Stomach smooth muscle (tissue), 2 donors: ENCODE measurements around the gene IL4I1.
"Not testable (repeated sequence)": the region's sequence is repeated elsewhere in the genome, so short reads cannot be mapped to it uniquely, and the experiment has no call there.

Source experiments
- H3K27ac ChIP-seq: one replicate; pipeline ENCODE4 v1.7.0; 2013; ENCODE audit warnings: mild to moderate bottlenecking, low read length, inconsistent platforms
- H3K27me3 ChIP-seq, 2 donors: one replicate each; pipeline ENCODE4 v1.7.0; 2013; ENCODE audit warnings: low read length in 2 of 2; ENCODE audit not compliant: insufficient read depth in 2 of 2, control insufficient read depth in 1 of 2
- H3K36me3 ChIP-seq, 2 donors: one replicate each; pipeline ENCODE4 v1.7.0; 2013; ENCODE audit warnings: low read length in 2 of 2; ENCODE audit not compliant: control insufficient read depth in 2 of 2, insufficient read depth in 2 of 2
- H3K4me1 ChIP-seq: one replicate; pipeline ENCODE4 v1.7.0; 2013; ENCODE audit warnings: low read length; ENCODE audit not compliant: control insufficient read depth, insufficient read depth
- H3K4me3 ChIP-seq, 2 donors: one replicate each; pipeline ENCODE4 v1.7.0; 2013; ENCODE audit warnings: low read length in 2 of 2
- H3K9ac ChIP-seq, 2 donors: one replicate each; pipeline ENCODE4 v1.7.0; 2013; ENCODE audit warnings: low read length in 2 of 2, mild to moderate bottlenecking in 1 of 2
- H3K9me3 ChIP-seq, 2 donors: one replicate each; pipeline ENCODE4 v1.7.0; 2013; ENCODE audit warnings: low read length in 2 of 2; ENCODE audit not compliant: control insufficient read depth in 2 of 2
- donor health status: healthy.
- donor health status: Pancreatic carcinoma.

IL4I1 gene, protein sequence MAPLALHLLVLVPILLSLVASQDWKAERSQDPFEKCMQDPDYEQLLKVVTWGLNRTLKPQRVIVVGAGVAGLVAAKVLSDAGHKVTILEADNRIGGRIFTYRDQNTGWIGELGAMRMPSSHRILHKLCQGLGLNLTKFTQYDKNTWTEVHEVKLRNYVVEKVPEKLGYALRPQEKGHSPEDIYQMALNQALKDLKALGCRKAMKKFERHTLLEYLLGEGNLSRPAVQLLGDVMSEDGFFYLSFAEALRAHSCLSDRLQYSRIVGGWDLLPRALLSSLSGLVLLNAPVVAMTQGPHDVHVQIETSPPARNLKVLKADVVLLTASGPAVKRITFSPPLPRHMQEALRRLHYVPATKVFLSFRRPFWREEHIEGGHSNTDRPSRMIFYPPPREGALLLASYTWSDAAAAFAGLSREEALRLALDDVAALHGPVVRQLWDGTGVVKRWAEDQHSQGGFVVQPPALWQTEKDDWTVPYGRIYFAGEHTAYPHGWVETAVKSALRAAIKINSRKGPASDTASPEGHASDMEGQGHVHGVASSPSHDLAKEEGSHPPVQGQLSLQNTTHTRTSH

DNA sequence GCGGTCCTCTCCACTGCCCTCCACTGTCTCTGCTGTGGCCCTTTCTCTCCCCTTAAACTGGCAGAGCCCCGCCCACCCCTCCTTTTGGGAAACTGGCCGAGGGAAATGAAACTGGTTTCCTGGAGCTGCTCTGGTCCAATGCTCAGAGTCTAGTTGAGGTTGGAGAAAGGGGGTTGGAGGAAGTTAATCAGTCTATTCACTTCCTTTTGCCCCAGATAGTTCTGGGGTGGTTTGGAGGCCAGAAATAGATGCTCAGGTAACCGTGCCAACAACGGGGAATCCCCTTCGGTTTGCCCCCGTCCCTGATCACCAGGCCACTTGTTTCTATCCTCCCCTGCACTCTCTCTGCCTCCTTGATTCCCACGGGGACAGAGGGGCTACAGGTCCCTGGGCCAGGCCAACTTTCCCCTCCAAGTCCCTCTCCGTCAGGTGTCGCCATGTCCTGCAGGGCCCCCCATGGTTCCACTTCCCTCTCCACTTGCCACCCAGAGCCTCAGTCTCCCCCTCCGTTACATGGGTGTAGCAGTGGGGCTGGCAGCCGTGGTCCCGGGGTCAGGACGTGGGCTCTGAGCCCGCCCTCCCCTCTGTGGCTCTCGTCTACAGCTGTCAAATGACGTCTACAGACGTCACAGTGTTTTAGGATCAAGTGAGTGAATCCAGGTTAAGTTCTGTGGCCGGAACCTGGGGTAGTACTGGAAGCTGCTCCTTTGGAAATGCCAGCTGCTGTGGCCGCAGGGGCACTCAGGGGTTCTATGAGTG is at the start of gene IL4I1:
TSS of gene IL4I1 (minus strand) at position 25 of the 759 bp plus-strand sequence. CDS start 727 bp downstream, outside the sequence.
- Histone ChIP-seq H3K27me3 (peaks cover 0 to 4% of the 10 kb centered on the region in 2 donors), H3K9ac (no peak within 1 kb of the TSS), H3K27ac (no peak within 1 kb of the TSS), H3K9me3 (no peaks in the 10 kb centered on the region), H3K36me3 (no peaks in the 10 kb centered on the region), H3K4me1 (peaks cover 13% of the 10 kb centered on the region), H3K4me3 (peak within 1 kb of the TSS in 1 of 2 donors; percentile 3)

DNA sequence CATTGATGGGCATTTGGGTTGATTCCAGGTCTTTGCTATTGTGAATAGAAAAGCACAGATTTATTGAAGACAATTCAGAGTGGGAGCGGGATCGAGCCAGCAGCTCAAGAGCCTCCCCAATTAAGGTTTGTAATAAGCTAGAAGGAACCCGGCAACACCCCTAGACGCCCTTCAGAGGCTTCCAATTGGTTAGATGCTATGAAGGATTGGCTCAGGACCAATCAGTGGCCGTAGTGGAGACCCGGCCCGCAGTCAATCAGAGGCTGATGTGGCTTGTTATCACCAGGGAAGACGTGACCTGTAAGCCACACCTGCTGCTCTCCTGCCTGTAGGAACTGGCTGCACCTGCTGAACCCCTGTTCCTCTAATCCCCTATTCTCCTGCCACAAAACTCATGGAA is 49.7 kb upstream of the IL4I1 start:
- H3K4me3 ChIP-seq = no peak overlapping the region

DNA sequence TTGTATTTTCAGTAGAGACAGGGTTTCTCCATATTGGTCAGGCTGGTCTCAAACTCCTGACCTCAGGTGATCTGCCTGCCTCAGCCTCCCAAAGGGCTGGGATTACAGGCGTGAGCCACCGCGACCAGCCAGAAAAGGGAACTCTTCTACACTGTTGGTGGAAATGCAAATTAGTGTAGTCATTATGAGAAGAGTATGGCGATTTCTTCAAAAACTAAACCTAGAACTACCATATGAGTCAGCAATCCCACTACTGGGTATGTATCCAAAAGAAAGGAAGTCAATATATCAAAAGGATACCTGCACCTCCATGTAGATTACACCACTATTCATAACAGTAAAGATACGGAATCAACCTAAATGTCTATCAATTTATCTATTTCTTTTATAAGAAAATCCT is 47.9 kb upstream of the IL4I1 start:
- H3K36me3 ChIP-seq, H3K9ac ChIP-seq, H3K4me3 ChIP-seq, H3K27ac ChIP-seq, H3K9me3 ChIP-seq, H3K4me1 ChIP-seq: not testable (repeated sequence)
- H3K27me3 ChIP-seq = peaks cover 0 to 11% of the 10 kb centered on the region in 2 donors

More for the DNA sequence above, 49.7 kb upstream of the IL4I1 start:
- Histone ChIP-seq H3K27ac (no peak overlapping the region), H3K27me3 (peaks cover 0 to 14% of the 10 kb centered on the region in 2 donors), H3K36me3 (no peaks in the 10 kb centered on the region), H3K4me1 (no peaks in the 10 kb centered on the region), H3K9ac (no peak overlapping the region), H3K9me3 (no peaks in the 10 kb centered on the region)

DNA sequence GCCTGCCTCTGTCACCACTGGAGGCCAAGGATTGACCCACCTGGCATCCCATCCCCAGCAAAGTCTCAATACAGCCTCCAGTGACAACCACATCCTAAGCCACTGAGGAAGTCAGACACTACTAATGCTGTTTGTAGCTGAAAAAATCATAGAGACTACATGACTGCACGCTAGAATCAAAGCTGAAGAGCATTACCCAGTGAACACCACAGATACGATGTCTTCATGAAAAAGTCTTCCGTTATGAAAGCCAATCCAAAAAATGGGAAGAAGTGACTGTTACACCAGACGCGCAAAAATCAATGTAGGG is 43.8 kb upstream of the IL4I1 start:
- peaks cover 7% of the 10 kb centered on the region for H3K4me1 ChIP-seq
- H3K27ac ChIP-seq = no peak overlapping the region
- no peak overlapping the region for H3K9ac ChIP-seq
- peaks cover 3 to 6% of the 10 kb centered on the region in 2 donors for H3K27me3 ChIP-seq
- no peaks in the 10 kb centered on the region for H3K36me3 ChIP-seq
- no peak overlapping the region for H3K4me3 ChIP-seq
- no peaks in the 10 kb centered on the region for H3K9me3 ChIP-seq

DNA sequence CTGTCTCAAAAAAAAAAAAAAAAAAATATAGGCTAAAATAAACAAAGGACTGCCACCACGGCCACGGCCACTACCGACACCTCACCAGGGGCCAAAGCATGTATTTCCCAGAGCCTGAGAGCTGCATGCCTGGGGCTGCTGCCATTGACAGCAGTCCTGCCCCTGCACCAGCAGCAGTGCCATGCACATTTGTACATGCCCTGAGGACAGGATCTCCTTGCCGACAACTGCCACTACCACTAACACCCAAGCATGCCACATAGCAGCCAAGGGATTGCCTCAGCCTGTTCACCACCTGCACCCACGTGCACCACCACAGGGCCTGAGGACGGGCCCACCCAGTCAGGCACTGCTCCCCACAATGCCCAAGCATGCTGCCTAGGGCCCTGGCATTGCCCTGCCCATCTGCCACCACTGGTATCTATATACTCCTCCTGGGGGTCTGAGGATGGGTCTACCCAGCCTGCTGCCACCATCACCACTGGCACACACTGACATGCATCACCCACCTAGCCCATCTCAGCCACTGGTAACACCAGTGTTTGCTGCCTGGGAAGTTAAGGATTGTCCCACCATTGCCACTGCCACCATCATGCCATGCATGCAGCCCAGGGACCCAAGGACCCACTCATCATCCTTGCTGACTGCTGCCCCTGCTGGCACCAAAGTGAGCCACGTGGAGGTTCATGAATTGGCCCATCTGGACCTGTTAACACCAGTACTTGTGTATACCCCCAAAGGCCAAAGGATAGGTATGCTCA is 43.2 kb upstream of the IL4I1 start:
- Histone ChIP-seq H3K4me3 (no peak overlapping the region), H3K9me3 (no peaks in the 10 kb centered on the region), H3K27me3 (peaks cover 3 to 6% of the 10 kb centered on the region in 2 donors), H3K27ac (no peak overlapping the region), H3K9ac (no peak overlapping the region), H3K36me3 (no peaks in the 10 kb centered on the region), H3K4me1 (peaks cover 7% of the 10 kb centered on the region)

DNA sequence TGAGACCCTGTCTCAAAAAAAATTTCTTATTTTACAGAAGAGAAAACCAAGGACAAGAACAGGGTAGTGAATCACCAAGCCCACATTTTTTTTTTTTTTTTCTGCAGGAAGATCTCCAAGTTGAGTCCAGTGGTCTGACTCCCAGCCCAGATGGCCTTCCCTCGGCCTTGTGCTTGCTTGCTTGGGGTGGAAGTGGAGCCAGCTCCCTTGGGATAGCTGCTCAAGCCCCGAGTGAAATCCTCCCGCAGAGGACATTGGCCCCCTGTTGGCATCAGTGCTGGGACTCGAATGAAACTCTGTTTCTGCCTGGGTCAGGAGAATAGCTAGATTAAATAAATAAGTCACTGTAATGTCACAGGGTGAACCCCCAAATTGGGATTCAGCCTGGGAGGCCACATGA is 42.0 kb upstream of the IL4I1 start:
- Histone ChIP-seq H3K4me3 (no peak overlapping the region), H3K4me1 (peaks cover 7% of the 10 kb centered on the region), H3K36me3 (no peaks in the 10 kb centered on the region), H3K9me3 (no peaks in the 10 kb centered on the region), H3K9ac (no peak overlapping the region), H3K27ac (no peak overlapping the region), H3K27me3 (peaks cover 3 to 6% of the 10 kb centered on the region in 2 donors)

DNA sequence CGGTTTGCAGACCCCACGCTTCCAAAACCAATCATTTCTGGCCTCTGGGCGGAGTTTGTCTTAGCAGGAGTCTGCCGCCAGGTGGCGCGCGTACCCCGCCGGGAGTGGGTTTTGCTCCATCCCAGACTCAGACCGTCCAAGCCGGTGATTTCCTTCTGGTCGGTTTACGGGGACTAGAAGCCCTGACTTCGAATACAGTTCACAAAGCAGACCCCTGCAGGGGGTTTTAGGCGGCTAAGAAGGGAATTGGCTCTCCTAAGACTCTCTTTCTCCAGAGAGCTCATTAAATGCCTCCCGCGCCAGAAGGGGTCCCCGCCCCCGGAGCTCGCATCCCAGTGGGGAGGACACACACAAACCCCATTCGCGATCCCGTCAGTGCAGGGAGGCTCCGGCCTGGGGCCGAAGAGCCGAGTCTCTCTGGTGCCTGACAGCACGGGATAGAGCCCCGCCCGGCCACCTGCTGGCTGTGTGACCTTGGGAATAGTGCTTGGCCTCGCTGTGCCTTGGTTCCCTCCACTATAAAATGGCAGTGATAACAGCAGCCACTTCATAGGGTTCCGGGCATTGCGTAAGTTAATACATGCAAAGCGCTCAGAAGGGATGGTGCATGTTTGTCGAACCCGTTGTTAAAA is 41.2 kb upstream of the IL4I1 start:
- Histone ChIP-seq H3K27me3 (peaks cover 3 to 6% of the 10 kb centered on the region in 2 donors), H3K4me1 (peaks cover 7% of the 10 kb centered on the region), H3K9me3 (no peaks in the 10 kb centered on the region), H3K27ac (no peak overlapping the region), H3K9ac (peak overlapping the region in 1 of 2 donors; percentile 14), H3K36me3 (no peaks in the 10 kb centered on the region), H3K4me3 (peak overlapping the region; percentile 32 to 58)

DNA sequence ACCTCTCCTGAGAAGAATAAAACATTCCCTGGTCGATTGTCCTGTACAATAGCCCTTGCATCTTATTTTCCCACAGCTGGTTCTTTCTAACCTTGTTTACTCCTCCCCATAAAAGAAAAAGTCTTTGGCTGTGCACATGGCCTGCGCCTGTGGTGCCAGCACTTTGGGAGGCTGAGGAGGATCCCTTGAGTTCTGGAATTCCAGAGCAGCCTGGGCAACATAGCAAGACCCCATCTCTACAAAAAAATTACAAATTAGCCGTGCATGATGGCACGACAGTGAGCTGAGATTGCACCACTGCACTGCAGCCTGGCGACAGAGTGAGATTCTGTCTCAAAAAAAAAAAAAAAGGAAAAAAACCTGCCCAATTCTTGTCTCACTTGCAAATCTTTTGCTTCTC is 39.9 kb upstream of the IL4I1 start:
- H3K9ac ChIP-seq = no peak overlapping the region
- no peak overlapping the region for H3K27ac ChIP-seq

DNA sequence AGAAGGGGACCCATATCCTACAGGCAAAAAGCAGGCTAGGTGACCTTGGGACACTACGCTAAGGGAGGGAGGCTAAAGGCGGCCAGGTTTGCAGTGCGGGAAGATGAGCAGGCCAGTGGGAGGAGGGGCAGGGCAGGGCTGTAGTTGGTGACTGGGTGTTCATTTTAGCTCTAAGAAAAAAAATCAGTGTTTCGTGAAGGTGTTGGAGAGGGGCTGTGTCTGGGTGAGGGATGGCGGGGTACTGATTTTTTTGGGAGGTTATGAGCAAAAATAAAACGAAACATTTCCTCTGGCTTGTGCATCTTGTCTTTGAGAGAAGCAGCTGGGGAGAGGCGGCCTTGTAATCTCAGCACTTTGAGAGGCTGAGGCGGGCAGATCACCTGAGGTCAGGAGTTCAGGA is 37.0 kb upstream of the IL4I1 start:
- Histone ChIP-seq H3K36me3 (no peaks in the 10 kb centered on the region), H3K9ac (no peak overlapping the region), H3K27me3 (peaks cover 0 to 3% of the 10 kb centered on the region in 2 donors), H3K27ac (no peak overlapping the region), H3K4me3 (no peak overlapping the region), H3K9me3 (no peaks in the 10 kb centered on the region), H3K4me1 (peaks cover 15% of the 10 kb centered on the region)

More for the DNA sequence above, 39.9 kb upstream of the IL4I1 start:
- Histone ChIP-seq H3K4me1 (peaks cover 7% of the 10 kb centered on the region), H3K4me3 (no peak overlapping the region), H3K9me3 (no peaks in the 10 kb centered on the region), H3K27me3 (peaks cover 3 to 6% of the 10 kb centered on the region in 2 donors), H3K36me3 (no peaks in the 10 kb centered on the region)

DNA sequence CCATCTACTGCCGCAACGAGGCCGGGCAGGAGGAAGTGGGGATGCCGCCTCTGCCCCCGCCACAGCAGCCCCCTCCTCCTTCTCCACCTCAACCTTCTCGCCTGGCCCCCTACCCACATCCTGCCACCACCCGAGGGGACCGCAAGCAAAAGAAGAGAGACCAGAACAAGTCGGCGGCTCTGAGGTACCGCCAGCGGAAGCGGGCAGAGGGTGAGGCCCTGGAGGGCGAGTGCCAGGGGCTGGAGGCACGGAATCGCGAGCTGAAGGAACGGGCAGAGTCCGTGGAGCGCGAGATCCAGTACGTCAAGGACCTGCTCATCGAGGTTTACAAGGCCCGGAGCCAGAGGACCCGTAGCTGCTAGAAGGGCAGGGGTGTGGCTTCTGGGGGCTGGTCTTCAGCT is 36.0 kb upstream of the IL4I1 start:
- Histone ChIP-seq H3K4me1 (peaks cover 18% of the 10 kb centered on the region), H3K27ac (no peak overlapping the region), H3K27me3 (peaks cover 0 to under 1% of the 10 kb centered on the region in 2 donors), H3K9ac (no peak overlapping the region), H3K4me3 (no peak overlapping the region), H3K36me3 (peaks cover under 1 to 1% of the 10 kb centered on the region in 2 donors), H3K9me3 (no peaks in the 10 kb centered on the region)
